Stimulated activated CD4-positive, alpha-beta T cell treated with anti-CD3 and anti-CD28 coated beads, Interleukin-4, amount 100 ng/mL, for 48 hours (primary cell): Measurements from ENCODE around the gene LAMC1.
"Not testable (repeated sequence)": the region's sequence is repeated elsewhere in the genome, so short reads cannot be mapped to it uniquely, and the experiment has no call there.

Source experiments
- DNase-seq, 2 donors: peaks; one replicate each; pipeline ENCODE4 v3.0.0-alpha.2; 2020; ENCODE audit warnings: low read depth in 2 of 2

Gene LAMC1

DNA sequence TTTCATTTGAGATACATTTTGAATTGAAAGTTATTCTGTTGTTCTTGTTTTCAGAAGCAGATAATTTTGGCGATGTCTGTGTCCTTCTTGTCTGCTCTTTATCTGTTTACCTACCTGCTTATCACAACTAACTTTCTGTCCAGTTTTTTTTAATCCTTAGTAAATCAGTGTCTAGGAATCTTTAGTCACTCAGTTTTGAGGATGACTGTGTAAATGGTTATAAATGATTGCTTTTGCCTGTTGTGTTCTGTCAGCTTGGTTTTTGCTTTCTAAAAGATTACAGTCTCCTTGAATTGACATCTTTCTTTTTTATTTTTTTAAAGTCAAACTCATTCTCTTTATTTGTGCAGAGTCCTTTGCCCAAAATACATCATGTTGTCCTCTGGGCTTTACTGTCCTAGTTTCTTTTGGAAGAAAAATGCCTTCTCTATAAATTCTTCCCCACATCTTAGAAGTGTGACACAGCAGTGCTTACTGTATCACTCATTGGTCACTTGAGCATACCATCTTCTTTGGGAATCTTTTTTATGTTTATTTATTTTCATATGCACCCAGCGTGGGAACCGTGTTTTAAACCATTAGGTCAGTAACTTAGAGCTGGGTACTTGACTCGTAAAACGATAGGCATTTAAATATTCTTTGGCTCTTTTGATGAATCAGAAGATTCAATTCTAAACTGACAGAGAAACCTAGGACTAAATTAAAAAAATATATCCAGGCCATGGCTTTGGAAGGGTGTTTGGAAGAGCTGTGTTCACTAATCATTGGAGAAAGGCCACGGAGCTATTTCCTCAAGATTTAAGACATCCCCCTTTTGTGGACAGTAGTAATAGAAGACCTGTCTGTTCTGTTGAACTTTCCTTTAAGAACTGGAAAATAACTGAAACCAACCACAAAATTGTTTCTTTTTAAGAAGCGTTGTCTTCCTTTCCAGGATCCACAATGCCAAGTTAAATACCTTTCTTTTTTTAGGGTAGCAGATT lies 20.9 kb downstream of the LAMC1 start:
- no peak for DNase-seq

DNA sequence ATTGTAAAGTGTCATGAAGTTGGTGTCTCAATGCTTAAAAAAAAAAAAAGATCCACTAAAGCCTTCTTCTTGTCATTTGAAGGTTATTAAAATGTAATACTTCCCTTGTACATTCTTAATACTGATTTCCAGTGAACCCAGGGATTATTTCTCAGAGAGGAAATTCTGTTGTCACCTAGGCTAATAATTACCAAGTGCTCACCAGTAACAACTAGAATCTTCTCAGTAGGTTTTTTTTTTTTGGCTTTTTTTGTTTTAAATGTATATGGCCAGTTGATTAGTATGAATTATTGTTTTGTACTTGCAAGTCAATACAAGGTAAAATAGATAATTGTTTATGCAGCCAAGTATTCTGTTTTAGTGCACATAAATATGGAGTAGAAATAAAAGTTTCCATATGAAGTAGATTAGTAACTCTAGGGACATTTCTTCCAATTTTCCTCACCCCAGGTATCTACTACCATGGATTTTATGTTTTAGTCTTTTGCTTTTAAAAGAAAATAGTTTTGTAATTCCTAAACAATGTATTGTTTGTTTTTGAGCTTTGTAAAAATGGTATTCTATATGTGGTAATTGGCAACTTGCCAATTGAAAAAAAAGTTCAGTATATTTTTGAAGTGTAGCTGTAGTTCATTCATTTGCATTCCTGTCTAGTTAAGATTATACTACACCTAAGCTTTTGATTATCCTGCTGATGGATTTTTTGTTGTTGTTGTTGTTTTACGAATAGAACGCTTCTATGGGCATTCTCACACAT lies 21.9 kb downstream of the LAMC1 start:
- no peak for DNase-seq

DNA sequence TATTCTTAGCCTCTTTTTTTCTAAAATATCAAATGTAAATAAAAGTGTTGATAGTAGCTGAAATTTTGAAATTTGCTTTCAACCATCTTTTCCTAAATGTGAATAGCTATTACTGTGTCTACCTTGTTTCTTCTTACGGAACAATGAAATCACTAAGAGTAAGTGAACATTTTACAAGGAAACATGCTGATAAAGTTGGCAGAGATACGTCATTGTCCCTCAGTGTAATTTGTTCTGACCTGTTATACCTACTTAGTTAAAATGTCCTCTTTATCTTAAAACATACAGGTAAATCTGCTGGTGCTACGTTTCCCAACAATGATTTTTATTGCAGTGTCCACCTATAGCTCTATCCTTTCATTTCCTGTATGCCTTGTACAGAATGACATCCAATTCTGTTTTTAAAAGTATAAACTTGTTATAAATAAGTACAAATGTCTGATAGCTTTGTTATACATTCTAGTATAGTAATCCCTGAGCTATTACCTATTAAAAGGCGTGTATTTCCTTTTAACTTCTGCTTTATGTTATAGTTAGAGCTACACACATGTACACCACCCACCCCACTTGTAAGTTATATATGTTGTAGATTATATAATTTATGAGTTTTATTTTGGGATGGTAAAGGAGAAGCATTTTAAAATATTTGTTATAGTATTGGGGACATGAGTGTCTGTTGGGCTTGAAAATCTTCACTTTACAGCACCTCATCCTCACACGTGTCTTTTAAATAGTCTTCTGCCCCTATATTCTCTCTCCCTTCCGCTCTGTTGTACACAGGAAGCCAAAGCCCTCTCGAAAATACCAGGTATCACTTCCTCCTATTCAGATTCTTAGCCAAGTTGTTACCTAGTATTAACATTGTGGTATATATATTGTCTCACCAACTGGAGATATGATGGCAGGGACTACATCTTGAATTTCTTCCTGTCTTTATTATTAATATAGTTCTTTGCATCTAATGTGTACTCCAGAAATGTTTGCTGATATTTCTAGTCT lies 25.2 kb downstream of the LAMC1 start:
- no peak for DNase-seq

DNA sequence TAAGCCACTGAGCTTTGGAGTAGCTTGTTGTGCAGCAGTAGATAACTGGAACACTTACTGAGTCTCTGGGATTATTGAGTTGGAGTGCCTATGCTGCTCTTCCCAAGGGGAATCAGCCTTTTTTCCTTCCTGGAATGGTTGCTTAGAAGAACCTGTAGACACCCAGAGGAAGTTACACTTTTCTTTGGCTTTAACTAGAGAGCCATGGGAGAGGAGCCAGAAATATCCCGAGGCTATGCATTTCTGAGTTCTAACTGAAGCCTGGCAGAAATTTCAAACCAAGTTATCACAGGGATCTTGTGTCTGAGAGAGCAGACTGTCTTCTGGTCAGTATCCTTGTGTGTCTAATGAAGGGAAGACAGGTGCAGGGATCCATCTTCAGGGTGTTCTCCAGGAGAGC lies 28.3 kb downstream of the LAMC1 start:
- DNase-seq, result no peak

DNA sequence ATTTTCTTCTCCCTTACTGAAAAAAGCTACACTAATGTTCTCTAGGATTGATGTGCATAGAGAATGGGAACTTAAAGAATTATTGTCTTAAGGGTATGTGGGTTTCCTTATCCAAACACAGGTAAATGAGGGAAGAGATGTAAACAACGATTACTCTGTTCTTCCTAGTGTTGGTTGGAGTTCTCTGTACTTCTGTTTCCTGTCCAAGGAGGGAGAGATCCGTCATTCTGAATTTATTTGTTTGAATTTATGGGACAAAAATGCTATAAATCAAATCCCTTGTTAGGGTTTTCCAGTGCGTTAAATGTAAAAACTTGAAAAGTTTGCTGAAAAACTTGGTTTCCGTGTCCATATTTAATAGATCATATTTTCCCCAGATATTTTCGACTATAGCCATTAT lies 29.6 kb downstream of the LAMC1 start:
- no peak for DNase-seq

DNA sequence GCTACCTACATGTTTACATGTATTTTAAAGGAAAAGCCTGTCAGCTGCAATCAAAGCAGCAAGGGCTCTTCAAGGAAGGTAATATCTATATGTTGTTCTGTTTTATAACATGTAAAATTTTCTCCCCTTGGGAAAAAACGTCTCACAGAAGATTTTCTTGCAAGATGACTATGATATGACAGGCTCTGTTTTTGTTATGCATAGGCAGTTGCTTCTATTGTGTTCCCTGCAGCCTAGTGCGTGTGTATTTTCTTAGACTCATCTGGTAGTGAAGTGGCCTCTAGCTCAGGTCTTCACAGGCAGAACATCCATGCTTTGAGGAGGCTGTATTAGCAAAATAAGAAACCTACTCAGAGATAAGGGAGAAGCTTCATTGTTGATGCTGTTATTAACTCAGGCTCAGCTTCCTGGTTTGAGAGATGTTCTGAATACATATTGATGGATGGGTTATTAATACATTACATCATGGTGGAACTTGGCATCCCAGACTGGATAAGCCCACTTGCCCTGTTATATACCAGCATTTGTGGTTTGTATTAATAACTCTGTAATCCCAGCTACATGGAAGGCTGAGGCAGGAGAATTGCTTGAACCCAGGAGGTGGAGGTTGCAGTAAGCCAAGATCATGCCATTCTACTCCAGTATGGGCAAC lies 35.8 kb downstream of the LAMC1 start:
- no peak for DNase-seq

DNA sequence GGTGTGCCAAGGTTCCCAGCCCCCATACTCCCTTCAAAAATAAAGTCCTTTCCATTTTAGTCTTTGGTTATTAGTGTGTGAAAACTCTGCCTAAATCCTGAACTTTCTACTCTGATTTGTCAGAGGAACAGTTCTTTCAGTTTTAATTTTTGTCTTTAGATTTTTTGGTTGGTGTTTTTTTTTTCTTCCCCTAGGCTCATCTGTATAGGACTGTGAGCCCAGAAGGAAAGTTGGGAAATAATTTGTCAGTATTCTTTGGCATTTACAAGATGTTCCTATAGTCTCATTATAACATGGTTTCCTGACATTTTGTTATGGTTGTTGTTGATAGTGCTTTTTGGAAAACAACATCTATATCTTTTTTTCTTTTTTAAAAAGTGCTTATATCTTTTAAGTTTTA lies 38.0 kb downstream of the LAMC1 start:
- DNase-seq, result no peak

DNA sequence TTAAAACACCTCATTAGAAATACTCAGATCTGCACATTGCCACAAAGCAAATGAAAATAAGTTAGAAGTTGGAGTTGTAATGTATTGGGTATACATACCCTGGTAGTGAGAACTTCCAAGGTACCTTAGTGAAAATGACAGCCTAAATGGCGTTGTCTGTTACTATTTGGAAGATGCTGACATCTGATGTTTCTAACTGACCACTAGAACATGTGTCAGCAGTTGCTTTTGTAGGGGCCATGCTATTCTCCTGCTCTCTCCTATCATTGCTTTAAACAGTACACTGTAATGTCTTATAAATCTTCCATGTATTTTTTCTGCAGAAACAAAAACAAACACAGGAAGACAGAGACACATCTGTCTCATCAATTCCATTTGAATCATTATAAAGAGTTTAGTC lies 40.1 kb downstream of the LAMC1 start:
- DNase-seq, result no peak

DNA sequence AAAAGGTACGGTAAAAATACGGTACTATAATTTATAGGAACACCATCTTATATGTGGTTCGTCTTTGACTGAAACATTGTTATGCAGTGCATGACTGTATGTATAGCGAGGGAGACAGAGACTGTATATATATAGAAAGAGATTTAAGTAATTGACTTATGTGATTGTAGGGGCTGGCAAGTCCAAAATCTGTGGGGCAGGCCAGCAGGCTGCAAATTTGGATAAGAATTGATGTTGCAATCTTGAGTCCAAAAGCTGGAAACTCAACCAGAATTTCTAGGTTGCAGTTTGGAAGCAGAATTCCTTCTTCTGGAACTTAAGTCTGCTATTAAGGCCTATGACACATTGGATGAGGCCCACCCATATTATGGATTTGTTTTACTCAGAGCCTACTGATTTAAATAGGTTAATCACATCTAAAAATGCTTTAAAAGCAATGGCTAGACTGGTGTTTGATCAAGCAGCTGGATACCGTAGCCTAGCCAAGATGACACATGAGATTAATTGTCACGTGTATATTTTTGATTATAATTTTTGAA lies 42.0 kb downstream of the LAMC1 start:
- no peak for DNase-seq

DNA sequence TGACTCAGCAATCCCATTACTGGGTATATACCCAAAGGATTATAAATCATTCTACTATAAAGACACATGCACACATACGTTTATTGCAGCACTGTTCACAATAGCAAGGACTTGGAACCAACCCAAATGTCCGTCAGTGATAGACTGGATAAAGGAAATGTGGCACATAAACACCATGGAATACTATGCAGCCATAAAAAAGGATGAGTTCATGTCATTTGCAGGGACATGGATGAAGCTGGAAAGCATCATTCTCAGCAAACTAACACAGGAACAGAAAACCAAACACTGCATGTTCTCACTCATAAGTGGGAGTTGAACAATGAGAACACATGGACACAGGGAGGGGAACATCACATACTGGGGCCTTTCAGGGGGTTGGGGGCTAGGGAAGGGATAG lies 43.2 kb downstream of the LAMC1 start:
- not testable (repeated sequence) for DNase-seq

DNA sequence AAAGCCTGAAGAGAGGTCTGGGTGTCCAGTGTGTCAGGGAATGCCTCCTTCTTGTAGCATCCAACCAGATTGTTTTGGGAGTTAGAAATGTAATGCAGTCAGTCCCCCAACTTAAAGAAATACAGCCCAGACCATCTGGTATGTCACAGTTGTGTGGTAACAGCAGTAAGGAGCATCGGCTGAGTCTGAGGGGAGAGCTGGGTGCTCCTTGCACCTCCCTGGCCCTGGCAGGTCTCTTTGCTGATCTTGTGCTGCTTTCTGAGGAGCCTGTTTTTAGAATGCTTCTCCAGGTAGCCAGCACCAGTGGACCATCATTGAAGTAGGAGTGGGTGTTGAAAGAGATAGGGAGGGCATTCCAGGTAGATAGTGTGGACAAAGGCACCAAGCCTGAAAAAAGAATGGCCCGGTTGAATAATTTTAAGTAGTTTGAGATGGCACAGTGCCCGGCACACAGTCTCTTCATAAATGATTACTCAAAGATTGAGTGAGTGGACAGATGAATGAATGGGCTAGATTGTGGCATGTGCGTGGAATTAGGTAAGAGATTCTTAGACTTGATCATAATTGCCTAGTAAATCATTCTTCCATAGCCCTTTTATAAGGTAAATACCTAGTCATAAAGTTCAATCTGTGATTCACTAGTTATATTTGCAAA lies 46.5 kb downstream of the LAMC1 start:
- DNase-seq, result no peak

DNA sequence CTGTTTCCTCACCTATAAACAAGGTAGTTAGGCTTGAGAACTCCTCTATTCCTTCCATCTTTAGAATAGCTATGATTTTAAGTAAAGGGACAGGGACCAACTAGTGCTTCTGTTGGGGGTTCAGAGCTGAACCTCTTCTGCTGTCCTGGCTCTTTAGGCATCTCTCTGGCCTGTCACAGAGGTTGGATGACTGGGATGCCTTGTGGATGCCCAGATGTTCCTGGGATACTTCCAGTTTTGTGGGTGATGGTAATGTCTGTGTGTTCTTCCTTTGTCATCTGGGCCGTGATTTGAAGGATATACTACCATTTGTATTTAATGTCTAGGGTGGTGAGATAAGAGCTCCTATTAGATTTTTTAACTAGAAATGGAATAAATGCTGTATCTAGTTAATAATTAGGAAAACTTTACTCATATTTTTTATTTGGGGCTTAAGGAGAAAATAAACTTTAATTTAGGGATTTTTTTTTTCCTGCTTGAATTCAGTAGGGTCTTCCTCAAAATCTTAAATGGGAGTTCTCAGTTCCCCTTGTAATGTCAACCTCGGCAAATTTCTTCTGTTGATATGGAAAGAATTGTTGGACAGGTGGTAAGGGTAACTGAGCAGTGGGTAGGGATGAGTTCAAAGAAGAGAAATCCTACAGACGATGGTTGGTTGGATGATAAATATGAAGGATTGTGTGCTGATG lies 47.2 kb downstream of the LAMC1 start:
- DNase-seq, result no peak

DNA sequence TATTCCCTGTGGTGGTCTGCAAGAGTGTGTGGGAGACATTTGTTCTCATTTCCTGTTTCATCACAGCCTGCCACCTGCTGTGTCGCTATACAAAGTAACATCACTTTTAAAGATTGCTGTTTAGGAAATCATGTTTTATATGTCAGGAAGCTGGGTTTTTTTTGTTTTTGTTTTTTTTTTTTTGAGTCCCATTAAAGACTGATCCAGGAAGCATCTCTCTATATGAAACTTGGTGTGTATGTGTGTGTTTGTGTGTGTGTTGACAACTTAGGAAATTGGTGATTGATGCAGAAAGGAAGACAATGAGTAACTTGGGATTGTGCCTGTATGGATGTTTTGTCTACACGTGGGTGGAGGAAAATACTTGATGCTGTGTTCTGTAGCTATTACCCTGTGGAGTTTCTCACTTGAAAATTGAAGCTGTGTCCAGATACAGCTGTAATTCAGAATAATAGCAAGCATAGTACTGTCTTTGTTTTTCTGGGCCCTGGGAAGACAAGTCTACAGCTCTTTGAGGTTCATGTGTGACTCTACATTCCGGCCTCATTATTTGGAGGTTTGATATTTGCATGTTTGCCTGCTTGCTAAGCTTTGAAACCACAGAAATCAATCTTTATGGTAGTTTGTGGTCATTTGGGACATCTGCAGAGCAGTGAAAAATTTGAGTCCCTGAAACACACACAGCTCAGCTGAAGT lies 47.9 kb downstream of the LAMC1 start:
- no peak for DNase-seq

DNA sequence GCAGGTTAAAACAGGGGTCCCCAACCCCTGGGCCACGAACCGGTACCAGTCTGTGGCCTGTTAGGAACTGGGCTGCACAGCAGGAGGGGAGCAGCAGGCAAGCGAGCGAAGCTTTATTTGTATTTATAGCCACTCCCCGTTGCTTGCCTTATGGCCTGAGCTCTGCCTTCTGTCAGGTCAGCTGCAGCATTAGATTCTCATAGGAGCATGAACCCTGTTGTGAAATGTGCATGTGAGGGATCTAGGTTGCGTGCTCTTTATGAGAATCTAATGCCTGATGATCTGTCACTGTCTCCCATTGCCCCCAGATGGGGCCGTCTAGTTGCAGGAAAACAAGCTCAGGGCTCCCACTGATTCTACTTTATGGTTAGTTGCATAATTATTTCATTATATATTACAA lies 49.4 kb downstream of the LAMC1 start:
- not testable (repeated sequence) for DNase-seq

DNA sequence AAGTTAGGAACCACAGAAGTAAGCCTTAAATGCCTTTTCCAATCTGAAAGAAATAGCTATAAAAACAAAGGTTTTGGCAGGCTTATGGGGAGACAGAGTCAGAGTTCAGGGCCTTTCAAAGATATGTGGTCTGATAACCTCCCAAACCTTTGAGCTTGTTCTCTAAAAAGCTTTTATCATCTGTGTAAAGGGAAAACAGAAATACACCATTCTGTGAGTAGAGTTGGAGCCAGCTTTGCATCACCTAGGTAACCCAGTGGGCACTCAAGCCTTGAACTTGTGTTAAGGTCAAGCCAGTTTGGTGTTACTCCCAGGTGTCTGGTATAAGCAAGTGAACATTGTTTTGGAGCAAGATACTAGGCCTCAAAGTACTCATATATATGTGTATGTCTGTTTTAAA lies 50.1 kb downstream of the LAMC1 start:
- no peak for DNase-seq

DNA sequence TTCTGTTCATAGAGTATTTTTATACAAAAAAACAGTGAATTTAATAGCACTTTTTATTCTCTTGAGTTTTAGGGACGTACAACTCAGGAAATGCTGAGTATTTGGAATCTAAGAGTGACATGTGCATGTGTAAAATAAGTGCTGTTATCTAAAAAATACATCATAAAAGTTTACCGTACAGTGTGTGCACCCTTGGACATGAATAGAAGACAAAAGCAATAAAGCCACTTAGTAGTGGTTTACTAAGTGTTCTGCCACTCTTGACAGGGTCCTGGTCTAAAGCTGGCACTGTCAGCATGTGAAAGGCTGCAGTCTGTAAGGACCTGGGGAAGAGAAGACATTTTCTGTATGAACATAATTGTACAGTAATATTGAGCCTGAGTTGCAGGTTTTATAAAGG lies 51.0 kb downstream of the LAMC1 start:
- no peak for DNase-seq

DNA sequence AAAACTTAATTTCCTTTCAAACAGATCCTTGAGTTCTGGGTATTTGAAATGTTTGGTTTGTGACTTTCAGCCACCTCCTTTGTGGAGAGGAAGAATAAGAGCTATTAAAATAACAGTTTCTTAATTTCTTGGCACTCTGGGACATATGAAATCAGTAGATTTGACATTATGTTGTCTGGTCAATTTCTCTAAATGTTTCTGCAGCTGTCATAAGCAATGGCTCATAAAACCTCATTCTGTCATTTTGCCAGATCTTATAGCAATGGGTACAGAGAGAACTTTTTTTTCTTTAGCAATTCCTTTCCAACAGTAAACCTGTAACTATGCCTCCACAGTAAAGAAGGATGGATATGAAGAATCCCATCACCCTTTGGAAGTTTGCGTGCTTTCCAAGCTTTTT lies 52.6 kb downstream of the LAMC1 start:
- no peak for DNase-seq

DNA sequence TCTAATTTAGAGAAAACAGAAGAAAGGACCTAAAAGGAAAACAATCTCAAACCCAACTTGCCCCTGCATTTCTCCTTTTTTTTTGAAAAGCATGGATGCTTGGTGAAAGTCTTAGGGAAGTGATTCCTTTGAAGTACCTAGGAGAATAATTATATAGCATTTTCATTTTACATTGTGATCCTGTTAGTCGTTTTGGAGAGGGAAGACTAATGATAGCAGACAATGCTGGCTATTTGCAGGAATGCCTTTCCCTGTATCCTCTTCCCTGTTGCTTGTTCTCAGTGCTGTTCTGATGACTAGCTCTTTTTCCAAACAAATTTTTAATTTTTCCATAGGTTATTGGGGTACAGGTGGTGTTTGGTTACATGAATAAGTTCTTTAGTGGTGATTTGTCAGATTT lies 53.9 kb downstream of the LAMC1 start:
- DNase-seq, result no peak

DNA sequence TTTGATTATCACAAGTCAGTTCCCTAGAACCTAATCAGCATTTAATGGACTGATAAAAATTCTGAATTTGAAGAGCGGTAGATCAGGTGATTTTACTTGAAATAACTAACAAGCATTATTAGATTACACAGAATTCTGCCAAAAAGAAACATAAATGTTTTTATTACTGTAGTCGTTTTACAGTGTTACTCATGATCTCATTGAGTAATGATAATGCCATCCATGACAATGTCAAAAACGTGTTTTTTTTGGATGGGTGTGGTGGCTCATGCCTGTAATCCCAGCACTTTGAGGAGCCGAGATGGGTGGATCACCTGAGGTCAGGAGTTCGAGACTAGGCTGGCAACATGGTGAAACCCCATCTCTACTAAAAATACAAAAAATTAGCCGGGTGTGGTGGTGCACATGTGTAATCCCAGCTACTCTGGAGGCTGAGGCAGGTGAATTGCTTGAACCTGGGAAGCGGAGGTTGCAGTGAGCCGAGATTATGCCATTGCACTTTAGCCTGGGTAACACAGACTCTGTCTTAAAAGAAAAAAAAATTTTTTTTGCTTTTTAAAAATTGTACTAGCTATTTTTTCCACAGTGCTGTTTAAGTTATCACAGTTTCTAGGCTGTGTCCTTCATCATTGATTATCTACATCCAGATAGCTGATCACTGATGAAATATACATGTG lies 56.6 kb downstream of the LAMC1 start:
- no peak for DNase-seq
